Upper lobe of left lung (tissue), 6 donors: ENCODE results near the gene PRAC2. TPM values are rescaled to one million over a fixed set of nuclear protein-coding genes. Genes with fewer than 3 reads are reported as not detected.
A peak's percentile ranks its signal among the peaks of the same experiment; 100 is the strongest.

Experiments used
- ATAC-seq, 2 donors: fragments of 200-7000 bp; cut with Tn5 transposase; one replicate each; pipeline ENCODE4 v1.9.1; 2022; ENCODE audit warnings: mild to moderate bottlenecking in 2 of 2, moderate library complexity in 2 of 2; ENCODE audit not compliant: low FRiP score in 2 of 2
- DNase-seq, 2 donors: peaks; one replicate each; pipeline ENCODE4 v3.0.0-alpha.2; 2019 to 2020
- H3K27ac ChIP-seq, 4 donors: fragments of 200-600 bp; sonication (generic); one replicate each; pipeline ENCODE4 v1.5.1; 2016 to 2019
- H3K27me3 ChIP-seq, 4 donors: fragments of 200-600 bp; sonication (generic); one replicate each; pipeline ENCODE4 v1.5.1; 2017 to 2019
- H3K36me3 ChIP-seq, 4 donors: fragments of 200-600 bp; sonication (generic); one replicate each; pipeline ENCODE4 v1.5.1; 2016 to 2019
- H3K4me1 ChIP-seq, 4 donors: fragments of 200-600 bp; sonication (generic); one replicate each; pipeline ENCODE4 v1.5.1; 2018 to 2019
- H3K4me3 ChIP-seq, 4 donors: fragments of 200-600 bp; sonication (generic); one replicate each; pipeline ENCODE4 v1.5.1; 2017 to 2019; ENCODE audit warnings: mild to moderate bottlenecking in 2 of 4, moderate library complexity in 1 of 4
- H3K9me3 ChIP-seq, 4 donors: fragments of 200-600 bp; sonication (generic); one replicate each; pipeline ENCODE4 v1.5.1; 2018 to 2019
- CTCF ChIP-seq, 6 experiments: fragments of 450-650 bp in 4 of 6; fragments of 200-600 bp in 2 of 6; sonication (generic) in 2 of 6; IDR thresholded peaks; one replicate each; pipeline ENCODE4 v1.5.1; 2016 to 2019; ENCODE audit warnings: antibody characterized with exemption in 6 of 6
- EP300 ChIP-seq, 4 donors: sonication (generic); formaldehyde crosslinking; IDR thresholded peaks; one replicate each; pipeline ENCODE4 v1.5.1; 2017; ENCODE audit warnings: antibody characterized with exemption in 4 of 4, control low read depth in 2 of 4
- POLR2A ChIP-seq, 4 donors: fragments of 450-650 bp; IDR thresholded peaks; one replicate each; pipeline ENCODE4 v1.5.1; 2016 to 2017; ENCODE audit warnings: antibody characterized with exemption in 4 of 4, mild to moderate bottlenecking in 2 of 4
- POLR2AphosphoS5 ChIP-seq, 2 donors: sonication (generic); formaldehyde crosslinking; IDR thresholded peaks; one replicate each; pipeline ENCODE4 v1.5.1; 2017; ENCODE audit warnings: antibody characterized with exemption in 2 of 2
- WGBS, 2 donors: methylation state at CpG; one replicate each; pipeline ENCODE4 v1.1.5; 2017 to 2018; 5-methylcytosine and 5-hydroxymethylcytosine counted together
- total RNA-seq, 6 donors: library from RNA; depleted of rRNA in 4 of 6; stranded (reverse); fragments of >200 nt in 4 of 6; gene quantifications; one replicate each; pipeline versions ENCODE4 v1.1.0 to v1.2.1, GENCODE V29; 2016 to 2021
- donor health status: DM: no; HTN: no; CAD: no; lungs with moderate emphysema.
- donor health status: DM: no; HTN: yes; CAD: no; lungs with severe emphysema.

PRAC2 gene
- total RNA-seq, 6 donors from 2014 or later: not detected

GRCh38 chr17:48717367-48718226 lies 5.4 kb upstream of the PRAC2 start:
- TF ChIP-seq POLR2AphosphoS5 (IDR thresholded peaks at IDR 0.05): no peak
- TF ChIP-seq CTCF (IDR thresholded peaks at IDR 0.05): no peak
- TF ChIP-seq EP300 (IDR thresholded peaks at IDR 0.05): no peak
- no peak for TF ChIP-seq POLR2A (IDR thresholded peaks at IDR 0.05)
- DNase-seq (no peak), ATAC-seq (no peak)
- no peaks in the 10 kb centered on the region for H3K36me3 ChIP-seq
- H3K9me3 ChIP-seq: no peaks in the 10 kb centered on the region
- H3K27me3 ChIP-seq: peaks cover 0 to 63% (median 36%) of the 10 kb centered on the region in 4 donors
- H3K4me3 ChIP-seq: no peak overlapping the region
- H3K27ac ChIP-seq: no peak overlapping the region
- whole genome bisulfite sequencing, 2 donors: 16 to 22% methylated on average over 10 of the region's 10 CpGs
- H3K4me1 ChIP-seq: peaks cover 6 to 12% (median 9%) of the 10 kb centered on the region in 4 donors

- Histone ChIP-seq H3K4me3 (no peak overlapping the region), H3K27me3 (peaks cover 0 to 70% (median 43%) of the 10 kb centered on the region in 4 donors), H3K27ac (no peak overlapping the region), H3K36me3 (no peaks in the 10 kb centered on the region), H3K9me3 (no peaks in the 10 kb centered on the region), H3K4me1 (peaks cover 9 to 19% (median 13%) of the 10 kb centered on the region in 4 donors)
- WGBS, 2 donors: 18 to 28% methylated on average over 11 to 24 of the region's 24 CpGs
- TF ChIP-seq EP300 (IDR thresholded peaks at IDR 0.05) (no peak), POLR2A (IDR thresholded peaks at IDR 0.05) (no peak), CTCF (IDR thresholded peaks at IDR 0.05) (no peak), POLR2AphosphoS5 (IDR thresholded peaks at IDR 0.05) (no peak)
- DNase-seq (no peak), ATAC-seq (no peak)
Observed at GRCh38 chr17:48718227-48718760, 4.7 kb upstream of the PRAC2 start.

GRCh38 chr17:48718761-48719641 lies 4.0 kb upstream of the PRAC2 start:
- WGBS, 2 donors: 9 to 10% methylated on average over 20 to 65 of the region's 80 CpGs
- peaks cover 16 to 26% (median 19%) of the 10 kb centered on the region in 4 donors for H3K4me1 ChIP-seq
- H3K9me3 ChIP-seq: no peaks in the 10 kb centered on the region
- no peak for TF ChIP-seq POLR2AphosphoS5 (IDR thresholded peaks at IDR 0.05)
- TF ChIP-seq POLR2A (IDR thresholded peaks at IDR 0.05): no peak
- no peak for TF ChIP-seq EP300 (IDR thresholded peaks at IDR 0.05)
- TF ChIP-seq CTCF (IDR thresholded peaks at IDR 0.05): no peak
- H3K4me3 ChIP-seq: no peak overlapping the region
- H3K27ac ChIP-seq: no peak overlapping the region
- H3K36me3 ChIP-seq: no peaks in the 10 kb centered on the region
- peaks cover 0 to 76% (median 48%) of the 10 kb centered on the region in 4 donors for H3K27me3 ChIP-seq
- peak in 1 of 2 donors; percentile 85 for DNase-seq
- no peak for ATAC-seq

- no peak for ATAC-seq
- Histone ChIP-seq H3K27me3 (peaks cover 0 to 84% (median 51%) of the 10 kb centered on the region in 4 donors), H3K9me3 (no peaks in the 10 kb centered on the region), H3K36me3 (no peaks in the 10 kb centered on the region), H3K27ac (no peak overlapping the region), H3K4me3 (no peak overlapping the region), H3K4me1 (peaks cover 24 to 33% (median 26%) of the 10 kb centered on the region in 4 donors)
- WGBS, 2 donors: 9 to 12% methylated on average over 21 to 37 of the region's 37 CpGs
- peak in 1 of 2 donors; percentile 75 for DNase-seq
- no peak for TF ChIP-seq POLR2AphosphoS5 (IDR thresholded peaks at IDR 0.05)
- TF ChIP-seq EP300 (IDR thresholded peaks at IDR 0.05): no peak
- TF ChIP-seq CTCF (IDR thresholded peaks at IDR 0.05): no peak
- no peak for TF ChIP-seq POLR2A (IDR thresholded peaks at IDR 0.05)
Observed at GRCh38 chr17:48719642-48720265, 3.2 kb upstream of the PRAC2 start.
